OCI-LY3 (cell line): ENCODE measurements around the gene PEMT.

Source experiments
- H2AFZ ChIP-seq: fragments of 200-600, 300-600 bp; shearing (Covaris generic); 2 replicates; pipeline ENCODE4 v1.6.0; 2014; ENCODE audit warnings: antibody characterized with exemption, low read depth, low read length
- H3K27ac ChIP-seq: fragments of 200-600, 300-600 bp; sonication (generic); 2 replicates; pipeline ENCODE4 v1.5.1; 2014; ENCODE audit warnings: mild to moderate bottlenecking, low read length, moderate library complexity, mixed read lengths
- H3K27me3 ChIP-seq: fragments of 200-600, 300-600 bp; sonication (generic); 2 replicates; pipeline ENCODE4 v1.6.1; 2014; ENCODE audit warnings: low read depth, low read length, mixed read lengths
- H3K36me3 ChIP-seq: fragments of 200-600, 300-600 bp; sonication (generic); replicated peaks from 2 replicates; pipeline ENCODE3; 2014; ENCODE audit warnings: low read depth, low read length, mixed read lengths
- H3K4me1 ChIP-seq: fragments of 300-600, 200-600 bp; sonication (generic); 2 replicates; pipeline ENCODE4 v1.6.1; 2014; ENCODE audit warnings: low read length, mixed read lengths
- H3K4me2 ChIP-seq: fragments of 200-600, 300-600 bp; sonication (generic); 2 replicates; pipeline ENCODE4 v1.6.1; 2014; ENCODE audit warnings: low read length, mixed read lengths
- H3K4me3 ChIP-seq: fragments of 300-600, 200-600 bp; sonication (generic); 2 replicates; pipeline ENCODE4 v1.5.1; 2014; ENCODE audit warnings: antibody characterized with exemption, mild to moderate bottlenecking, low read length, moderate library complexity
- H3K79me2 ChIP-seq: fragments of 300-600, 200-600 bp; shearing (Covaris generic); 2 replicates; pipeline ENCODE4 v1.6.1; 2014; ENCODE audit warnings: mild to moderate bottlenecking, low read length, mixed read lengths
- H3K9ac ChIP-seq: fragments of 300-600, 200-600 bp; shearing (Covaris generic); 2 replicates; pipeline ENCODE4 v1.6.0; 2014; ENCODE audit warnings: mild to moderate bottlenecking, low read length, moderate library complexity
- H3K9me3 ChIP-seq: fragments of 200-600, 300-600 bp; shearing (Covaris generic); 2 replicates; pipeline ENCODE4 v1.6.1; 2014; ENCODE audit warnings: low read length, mixed read lengths; ENCODE audit not compliant: insufficient read depth
- H4K20me1 ChIP-seq: fragments of 200-600, 300-600 bp; sonication (generic); 2 replicates; pipeline ENCODE4 v1.6.1; 2016; ENCODE audit warnings: low read length, mixed read lengths; ENCODE audit not compliant: insufficient read depth
- CTCF ChIP-seq: fragments of 200-600, 300-600 bp; sonication (generic); IDR thresholded peaks from 2 replicates; pipeline ENCODE4 v1.5.1; 2014; ENCODE audit warnings: antibody characterized with exemption, low read length, low read depth
- EZH2phosphoT487 ChIP-seq: fragments of 200-600 bp; shearing (Covaris generic); IDR thresholded peaks from 2 replicates; pipeline ENCODE4 v1.6.1; 2018; ENCODE audit warnings: antibody characterized with exemption, mixed run types, low read depth

PEMT gene

GRCh38 chr17:17533901-17534441 lies 57.5 kb downstream of the PEMT start:
- Histone ChIP-seq H3K4me1 (no peaks in the 10 kb centered on the region), H3K4me3 (no peak overlapping the region), H3K36me3 (no peaks in the 10 kb centered on the region), H3K4me2 (no peak overlapping the region), H2AFZ (no peak overlapping the region), H3K27me3 (no peaks in the 10 kb centered on the region), H3K79me2 (no peaks in the 10 kb centered on the region), H3K27ac (no peak overlapping the region), H3K9ac (no peak overlapping the region), H4K20me1 (no peaks in the 10 kb centered on the region), H3K9me3 (no peaks in the 10 kb centered on the region)
- TF ChIP-seq EZH2phosphoT487 = no peak
- TF ChIP-seq CTCF = no peak

GRCh38 chr17:17532991-17533390 lies 58.5 kb downstream of the PEMT start:
- H2AFZ ChIP-seq = no peak overlapping the region
- no peaks in the 10 kb centered on the region for H3K27me3 ChIP-seq
- no peaks in the 10 kb centered on the region for H3K4me1 ChIP-seq
- no peak overlapping the region for H3K9ac ChIP-seq
- no peaks in the 10 kb centered on the region for H4K20me1 ChIP-seq
- H3K36me3 ChIP-seq = no peaks in the 10 kb centered on the region
- no peak overlapping the region for H3K4me2 ChIP-seq
- H3K27ac ChIP-seq = no peak overlapping the region
- no peak for TF ChIP-seq CTCF
- no peak for TF ChIP-seq EZH2phosphoT487
- no peaks in the 10 kb centered on the region for H3K9me3 ChIP-seq
- no peaks in the 10 kb centered on the region for H3K79me2 ChIP-seq
- H3K4me3 ChIP-seq = no peak overlapping the region

- Histone ChIP-seq H3K4me1 (no peaks in the 10 kb centered on the region), H3K4me2 (no peak overlapping the region), H3K9me3 (no peaks in the 10 kb centered on the region), H3K9ac (no peak overlapping the region), H3K36me3 (no peaks in the 10 kb centered on the region), H3K27me3 (no peaks in the 10 kb centered on the region), H2AFZ (no peak overlapping the region), H3K27ac (no peak overlapping the region), H4K20me1 (no peaks in the 10 kb centered on the region), H3K4me3 (no peak overlapping the region), H3K79me2 (no peaks in the 10 kb centered on the region)
- no peak for TF ChIP-seq CTCF
- no peak for TF ChIP-seq EZH2phosphoT487
Observed at GRCh38 chr17:17531156-17531555, 60.4 kb downstream of the PEMT start.

GRCh38 chr17:17528696-17529652 lies 62.5 kb downstream of the PEMT start:
- Histone ChIP-seq H2AFZ (no peak overlapping the region), H4K20me1 (no peaks in the 10 kb centered on the region)

More at GRCh38 chr17:17528696-17529652, 62.5 kb downstream of the PEMT start:
- Histone ChIP-seq H3K9me3 (no peaks in the 10 kb centered on the region), H3K4me2 (no peak overlapping the region), H3K4me1 (no peaks in the 10 kb centered on the region), H3K4me3 (no peak overlapping the region), H3K9ac (no peak overlapping the region), H3K36me3 (no peaks in the 10 kb centered on the region), H3K27me3 (no peaks in the 10 kb centered on the region), H3K27ac (no peak overlapping the region), H3K79me2 (no peaks in the 10 kb centered on the region)
- TF ChIP-seq EZH2phosphoT487 (no peak), CTCF (no peak)
